NCI-H2196 treated with DMSO at 0.1 percent for 48 hours (cell line): ENCODE data around the gene LPIN1.
A peak's percentile ranks its signal among the peaks of the same experiment; 100 is the strongest.

Experiments used
- DNase-seq: peaks from one replicate; lab custom pipeline; 2025; ENCODE audit not compliant: unreplicated experiment; lab: John Stamatoyannopoulos, UW

Gene LPIN1

GRCh38 chr2:11784280-11784679 lies 37.8 kb downstream of the LPIN1 start:
- no peak for DNase-seq

GRCh38 chr2:11784747-11785610 lies 38.5 kb downstream of the LPIN1 start:
- DNase-seq = no peak

- no peak for DNase-seq
Observed at GRCh38 chr2:11785611-11785940, 39.1 kb downstream of the LPIN1 start.

- no peak for DNase-seq
Observed at GRCh38 chr2:11786191-11786590, 39.8 kb downstream of the LPIN1 start.

GRCh38 chr2:11786592-11786991 lies 40.2 kb downstream of the LPIN1 start:
- no peak for DNase-seq

GRCh38 chr2:11787991-11788390 lies 41.6 kb downstream of the LPIN1 start:
- no peak for DNase-seq

- peak; percentile 93 for DNase-seq
Observed at GRCh38 chr2:11788461-11789124, 42.2 kb downstream of the LPIN1 start.

GRCh38 chr2:11789243-11789642 lies 42.8 kb downstream of the LPIN1 start:
- DNase-seq = no peak

GRCh38 chr2:11790228-11790627 lies 43.8 kb downstream of the LPIN1 start:
- DNase-seq = no peak

GRCh38 chr2:11795590-11795989 lies 49.2 kb downstream of the LPIN1 start:
- DNase-seq = no peak

- DNase-seq = no peak
Observed at GRCh38 chr2:11796190-11797171, 50.0 kb downstream of the LPIN1 start.

GRCh38 chr2:11797846-11798245 lies 51.4 kb downstream of the LPIN1 start:
- DNase-seq = no peak

GRCh38 chr2:11798701-11799435 lies 52.4 kb downstream of the LPIN1 start:
- DNase-seq = no peak

GRCh38 chr2:11799826-11800225 lies 53.4 kb downstream of the LPIN1 start:
- no peak for DNase-seq

- no peak for DNase-seq
Observed at GRCh38 chr2:11802782-11803191, 56.4 kb downstream of the LPIN1 start.

- DNase-seq = no peak
Observed at GRCh38 chr2:11805024-11805423, 58.6 kb downstream of the LPIN1 start.

- no peak for DNase-seq
Observed at GRCh38 chr2:11805920-11806319, 59.5 kb downstream of the LPIN1 start.

- DNase-seq = no peak
Observed at GRCh38 chr2:11807156-11808015, 61.0 kb downstream of the LPIN1 start.

- no peak for DNase-seq
Observed at GRCh38 chr2:11808016-11808400, 61.6 kb downstream of the LPIN1 start.
